Measurements from ENCODE around the gene GAPVD1.

DNA sequence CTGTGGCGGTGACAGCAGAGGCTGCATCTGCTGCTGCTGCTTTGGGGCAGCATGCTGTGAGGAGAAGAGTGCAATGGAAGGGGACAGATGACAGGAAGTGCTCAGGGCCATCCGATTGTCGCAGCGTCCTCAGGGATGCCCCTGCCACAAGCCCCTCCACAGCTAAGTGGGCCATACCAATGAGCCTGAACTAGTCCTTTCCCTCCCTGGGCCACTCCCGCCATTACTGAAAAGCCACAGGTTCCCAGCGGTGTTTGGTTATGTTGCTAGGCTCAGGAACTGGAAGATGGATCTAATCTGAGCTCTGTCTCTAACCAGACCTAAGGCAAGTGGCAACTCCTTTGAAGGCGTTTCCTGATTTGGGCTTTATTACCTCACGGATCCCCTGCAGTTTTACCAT is 109.2 kb downstream of the GAPVD1 start:
- TF ChIP-seq EZH2 (IDR thresholded peaks at IDR 0.05), result no peak
- TF ChIP-seq CTCF (IDR thresholded peaks at IDR 0.05), result no peak
